GM10248 (cell line): Measurements from ENCODE around the gene MPL.

Experiments
- CTCF ChIA-PET: fragments of 300-600 bp; sonication (Branson Sonifier 250); formaldehyde crosslinking; extraction: SDS; loops from one replicate; lab custom pipeline; 2021; ENCODE audit warnings: antibody characterized with exemption; lab: Yijun Ruan, JAX
- POLR2A ChIA-PET: fragments of 350-650 bp; sonication (Branson Sonifier 250); formaldehyde crosslinking; extraction: SDS; loops from one replicate; lab custom pipeline; 2020; ENCODE audit warnings: antibody characterized with exemption; lab: Yijun Ruan, JAX
- DNase-seq: peaks from one replicate; pipeline ENCODE4 v3.0.0; 2012; ENCODE audit errors: extremely low spot score
- TF ChIP-seq, protein P1 (sequence below): IDR thresholded peaks from 2 replicates; pipeline ENCODE4 v1.5.1; 2012; ENCODE audit warnings: mild to moderate bottlenecking, low read depth; ENCODE audit errors: extremely low read depth, missing control alignments, control extremely low read depth

MPL gene

DNA sequence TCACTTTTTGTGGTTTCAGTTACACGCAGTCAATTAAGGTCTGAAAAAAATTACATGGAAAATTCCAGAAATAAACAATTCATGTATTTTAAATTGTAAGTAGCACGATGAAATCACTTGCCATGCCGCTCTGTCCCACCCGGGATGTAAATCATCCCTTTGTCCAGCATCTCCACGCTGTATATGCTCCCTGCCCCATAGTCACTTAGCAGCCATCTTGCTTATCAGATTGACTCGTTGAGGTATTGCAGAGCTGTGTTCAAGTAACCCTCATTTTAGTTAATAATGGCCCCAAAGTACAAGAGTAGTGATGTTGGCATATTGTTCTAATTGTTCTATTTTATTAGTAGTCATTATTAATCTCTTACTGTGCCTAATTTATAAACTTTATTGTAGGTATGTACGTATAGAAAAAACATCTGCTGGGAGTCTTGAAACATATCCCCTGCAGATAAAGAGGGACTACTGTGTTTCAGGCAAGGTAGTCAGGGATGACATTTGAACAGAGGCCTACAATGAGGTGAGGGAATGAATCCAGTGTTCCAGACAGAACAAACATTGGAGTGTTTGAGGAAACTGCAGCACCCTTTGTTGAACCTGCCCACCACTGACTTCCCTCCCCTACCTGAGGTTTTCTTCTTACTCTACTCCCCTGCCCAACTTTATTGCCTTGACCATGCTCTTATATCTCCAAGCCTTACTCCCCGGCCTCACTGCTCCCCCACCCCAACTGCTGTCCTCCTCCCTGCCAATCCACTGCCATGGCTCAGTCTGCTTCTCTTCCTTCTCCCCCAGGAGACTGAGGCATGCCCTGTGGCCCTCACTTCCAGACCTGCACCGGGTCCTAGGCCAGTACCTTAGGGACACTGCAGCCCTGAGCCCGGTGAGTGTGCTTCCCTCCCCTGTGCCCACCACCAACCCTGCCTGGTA is 14.1 kb downstream of the MPL start:
- ChIA-PET POLR2A (no interaction called here), CTCF (no interaction called here)
- TF ChIP-seq, protein P1, sequence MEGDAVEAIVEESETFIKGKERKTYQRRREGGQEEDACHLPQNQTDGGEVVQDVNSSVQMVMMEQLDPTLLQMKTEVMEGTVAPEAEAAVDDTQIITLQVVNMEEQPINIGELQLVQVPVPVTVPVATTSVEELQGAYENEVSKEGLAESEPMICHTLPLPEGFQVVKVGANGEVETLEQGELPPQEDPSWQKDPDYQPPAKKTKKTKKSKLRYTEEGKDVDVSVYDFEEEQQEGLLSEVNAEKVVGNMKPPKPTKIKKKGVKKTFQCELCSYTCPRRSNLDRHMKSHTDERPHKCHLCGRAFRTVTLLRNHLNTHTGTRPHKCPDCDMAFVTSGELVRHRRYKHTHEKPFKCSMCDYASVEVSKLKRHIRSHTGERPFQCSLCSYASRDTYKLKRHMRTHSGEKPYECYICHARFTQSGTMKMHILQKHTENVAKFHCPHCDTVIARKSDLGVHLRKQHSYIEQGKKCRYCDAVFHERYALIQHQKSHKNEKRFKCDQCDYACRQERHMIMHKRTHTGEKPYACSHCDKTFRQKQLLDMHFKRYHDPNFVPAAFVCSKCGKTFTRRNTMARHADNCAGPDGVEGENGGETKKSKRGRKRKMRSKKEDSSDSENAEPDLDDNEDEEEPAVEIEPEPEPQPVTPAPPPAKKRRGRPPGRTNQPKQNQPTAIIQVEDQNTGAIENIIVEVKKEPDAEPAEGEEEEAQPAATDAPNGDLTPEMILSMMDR = no peak
- DNase-seq = no peak

DNA sequence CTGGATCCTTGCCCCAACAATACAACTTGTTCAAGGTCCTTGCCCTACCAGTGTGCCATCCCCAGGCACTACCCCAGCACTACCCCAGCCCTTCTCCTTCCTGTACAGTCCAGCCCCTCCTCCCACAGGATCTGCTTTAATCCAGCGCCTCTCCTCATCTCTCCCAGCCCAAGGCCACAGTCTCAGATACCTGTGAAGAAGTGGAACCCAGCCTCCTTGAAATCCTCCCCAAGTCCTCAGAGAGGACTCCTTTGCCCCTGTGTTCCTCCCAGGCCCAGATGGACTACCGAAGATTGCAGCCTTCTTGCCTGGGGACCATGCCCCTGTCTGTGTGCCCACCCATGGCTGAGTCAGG is 14.7 kb downstream of the MPL start:
- DNase-seq = no peak
- TF ChIP-seq, protein P1 = no peak
- ChIA-PET POLR2A (no interaction called here), CTCF (no interaction called here)

DNA sequence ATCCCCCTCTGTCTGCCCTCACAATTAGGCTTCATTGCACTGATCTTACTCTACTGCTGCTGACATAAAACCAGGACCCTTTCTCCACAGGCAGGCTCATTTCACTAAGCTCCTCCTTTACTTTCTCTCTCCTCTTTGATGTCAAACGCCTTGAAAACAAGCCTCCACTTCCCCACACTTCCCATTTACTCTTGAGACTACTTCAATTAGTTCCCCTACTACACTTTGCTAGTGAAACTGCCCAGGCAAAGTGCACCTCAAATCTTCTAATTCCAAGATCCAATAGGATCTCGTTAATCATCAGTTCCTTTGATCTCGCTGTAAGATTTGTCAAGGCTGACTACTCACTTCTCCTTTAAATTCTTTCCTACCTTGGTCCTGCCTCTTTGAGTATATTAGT is 15.3 kb downstream of the MPL start:
- CTCF ChIA-PET = interaction anchor here (1.6 kb wide), 1 partner anchor 114 kb away, joined by 5 read pairs; no protein-coding TSS in a partner anchor
- POLR2A ChIA-PET = no interaction called here

DNA sequence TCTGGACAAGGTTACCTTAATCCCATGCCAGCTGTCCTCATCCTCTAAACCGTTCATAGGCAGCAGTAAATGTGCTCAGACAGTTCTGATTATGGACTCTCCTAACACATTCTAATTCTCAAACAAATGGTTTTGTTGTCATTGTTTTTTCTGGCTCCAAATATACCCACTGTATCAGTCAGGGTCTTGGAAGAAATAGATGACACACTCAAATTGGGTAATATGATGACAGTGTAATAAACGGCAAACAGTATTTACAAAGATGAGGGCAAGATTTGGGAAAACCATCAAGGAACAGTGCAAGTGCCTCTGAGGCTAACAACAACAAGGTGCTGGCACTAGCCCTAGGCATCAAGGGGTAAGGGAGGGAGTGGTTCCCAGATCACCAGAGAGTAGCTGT is 16.9 kb downstream of the MPL start:
- POLR2A ChIA-PET = no interaction called here
- CTCF ChIA-PET = interaction anchor here (1.6 to 1.7 kb wide), 2 partner anchors 116 kb away, joined by 4 to 5 read pairs; no protein-coding TSS in a partner anchor
- DNase-seq = no peak
- TF ChIP-seq, protein P1 = no peak

More for the DNA sequence above, 15.3 kb downstream of the MPL start:
- TF ChIP-seq, protein P1 = no peak
- DNase-seq = no peak

DNA sequence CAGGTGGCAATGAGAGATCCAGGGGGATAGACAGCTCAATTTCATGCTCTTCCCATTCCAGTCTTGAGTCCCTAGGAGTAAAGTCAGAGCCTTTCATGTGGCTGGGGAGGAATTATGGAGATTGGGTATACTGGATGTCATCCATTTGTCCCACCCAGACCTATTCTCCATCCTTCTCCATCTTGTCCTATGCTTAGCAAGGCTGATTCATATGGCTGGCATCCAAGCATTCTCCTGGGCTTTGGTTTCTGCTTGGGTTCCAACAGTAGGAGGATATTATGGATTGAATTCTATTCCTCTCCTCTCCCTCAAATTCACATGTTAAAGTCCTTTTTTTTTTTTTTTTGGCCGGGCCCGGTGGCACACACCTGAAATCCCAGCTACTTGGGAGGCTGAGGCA is 17.3 kb downstream of the MPL start:
- CTCF ChIA-PET = interaction anchor here (1.7 kb wide), 1 partner anchor 116 kb away, joined by 4 read pairs; no protein-coding TSS in a partner anchor
- TF ChIP-seq, protein P1 = no peak

DNA sequence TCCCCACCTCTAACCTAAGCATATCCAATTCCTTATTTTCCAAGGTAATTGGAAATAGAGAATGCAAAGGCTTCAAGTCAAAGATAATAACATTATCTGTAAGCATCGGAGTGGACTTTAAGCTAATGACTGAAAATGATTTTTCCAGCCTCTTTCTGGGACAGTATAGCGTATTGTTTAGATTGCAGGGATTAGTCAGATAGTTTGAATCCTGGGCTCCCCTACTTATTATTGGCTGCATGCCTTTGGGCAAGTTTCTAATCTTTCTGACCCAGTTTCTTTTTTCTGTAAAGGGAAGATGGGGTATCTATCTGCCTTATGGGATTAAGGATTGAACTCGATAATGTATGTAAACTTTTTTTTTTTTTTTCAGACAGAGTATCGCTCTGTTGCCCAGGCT is 19.6 kb downstream of the MPL start:
- CTCF ChIA-PET = interaction anchor here (1.4 to 3.0 kb wide), 4 partner anchors 10 to 131 kb away, joined by 3 to 12 read pairs (median 8); partner anchors contain the start of gene ELOVL1
- TF ChIP-seq, protein P1 = no peak
- POLR2A ChIA-PET = no interaction called here
- DNase-seq = no peak

More for the DNA sequence above, 17.3 kb downstream of the MPL start:
- DNase-seq = no peak
- POLR2A ChIA-PET = no interaction called here
